SK-N-SH treated with all-trans-retinoic acid at 6 μM for 48 hours (cell line): ENCODE data around the gene SLC25A26.

Experiments used
- ATAC-seq: fragments of 200-7000 bp; cut with Tn5 transposase; 3 replicates; pipeline ENCODE4 v1.9.1; 2020; ENCODE audit warnings: mild to moderate bottlenecking, moderate library complexity
- ARNTL ChIP-seq: fragments of 450-650 bp; formaldehyde crosslinking; IDR thresholded peaks from 2 replicates; pipeline ENCODE4 v1.5.0; 2020; ENCODE audit warnings: low read depth, mild to moderate bottlenecking, moderate library complexity, borderline replicate concordance
- BACH2 ChIP-seq: fragments of 250-450 bp; sonication (Bioruptor Pico); IDR thresholded peaks from 2 replicates; pipeline ENCODE4 v1.9.0; 2021; ENCODE audit warnings: mild to moderate bottlenecking, borderline replicate concordance
- CSDC2 ChIP-seq: fragments of 250-450 bp; sonication (Bioruptor Pico); IDR thresholded peaks from 2 replicates; pipeline ENCODE4 v1.5.0; 2020; ENCODE audit warnings: mild to moderate bottlenecking, moderate library complexity
- ESRRG ChIP-seq: fragments of 250-450 bp; sonication (Bioruptor Pico); IDR thresholded peaks from 2 replicates; pipeline ENCODE4 v1.6.1; 2021; ENCODE audit warnings: mild to moderate bottlenecking
- ISL1 ChIP-seq: fragments of 250-450 bp; sonication (Bioruptor Pico); IDR thresholded peaks from 2 replicates; pipeline ENCODE4 v2.1.2; 2022; ENCODE audit warnings: mild to moderate bottlenecking, moderate library complexity
- OSR1 ChIP-seq: fragments of 250-450 bp; sonication (Bioruptor Pico); IDR thresholded peaks from 2 replicates; pipeline ENCODE4 v1.8.0; 2022; ENCODE audit warnings: moderate library complexity, mild to moderate bottlenecking, inconsistent platforms
- PPARA ChIP-seq: fragments of 250-450 bp; sonication (Bioruptor Pico); IDR thresholded peaks from 2 replicates; pipeline ENCODE4 v1.5.0; 2020; ENCODE audit warnings: mild to moderate bottlenecking, borderline replicate concordance
- RARB ChIP-seq: fragments of 250-450 bp; sonication (Bioruptor Pico); IDR thresholded peaks from 2 replicates; pipeline ENCODE4 v1.8.0; 2021; ENCODE audit warnings: mild to moderate bottlenecking, moderate library complexity
- SNAI2 ChIP-seq: fragments of 250-450 bp; sonication (Bioruptor Pico); IDR thresholded peaks from 2 replicates; pipeline ENCODE4 v1.5.0; 2020; ENCODE audit warnings: mild to moderate bottlenecking, moderate library complexity
- TCF4 ChIP-seq: fragments of 250-450 bp; sonication (Bioruptor Pico); IDR thresholded peaks from 2 replicates; pipeline ENCODE4 v1.8.0; 2021; ENCODE audit warnings: mild to moderate bottlenecking, moderate library complexity, borderline replicate concordance
- TOX ChIP-seq: fragments of 250-450 bp; sonication (Bioruptor Pico); IDR thresholded peaks from 2 replicates; pipeline ENCODE4 v1.8.0; 2021; ENCODE audit warnings: mild to moderate bottlenecking, moderate library complexity, borderline replicate concordance
- ZC3H10 ChIP-seq: fragments of 250-450 bp; sonication (Bioruptor Pico); IDR thresholded peaks from 2 replicates; pipeline ENCODE4 v1.5.1; 2021; ENCODE audit warnings: mild to moderate bottlenecking, moderate library complexity
- ZFP3 ChIP-seq: fragments of 250-450 bp; sonication (Bioruptor Pico); IDR thresholded peaks from 2 replicates; pipeline ENCODE4 v1.5.0; 2020; ENCODE audit warnings: mild to moderate bottlenecking, moderate library complexity
- ZFP30 ChIP-seq: fragments of 450-650 bp; formaldehyde crosslinking; IDR thresholded peaks from 2 replicates; pipeline ENCODE4 v1.5.0; 2022; ENCODE audit warnings: mild to moderate bottlenecking, moderate library complexity
- ZNF565 ChIP-seq: fragments of 450-650 bp; formaldehyde crosslinking; conservative IDR thresholded peaks from 2 replicates; pipeline ENCODE4 v1.5.0; 2020; ENCODE audit warnings: low read depth, mild to moderate bottlenecking, moderate library complexity
- ZNF70 ChIP-seq: fragments of 450-650 bp; formaldehyde crosslinking; IDR thresholded peaks from 2 replicates; pipeline ENCODE4 v1.5.0; 2020; ENCODE audit warnings: mild to moderate bottlenecking, moderate library complexity
- ZNF8 ChIP-seq: fragments of 450-650 bp; formaldehyde crosslinking; IDR thresholded peaks from 2 replicates; pipeline ENCODE4 v1.5.0; 2020; ENCODE audit warnings: mild to moderate bottlenecking, moderate library complexity
- TF ChIP-seq, protein P1 (sequence below): fragments of 250-450 bp; sonication (Bioruptor Pico); IDR thresholded peaks from 2 replicates; pipeline ENCODE4 v1.5.1; 2020; ENCODE audit warnings: low read depth, mild to moderate bottlenecking, moderate library complexity
- TF ChIP-seq, protein P2 (sequence below): fragments of 250-450 bp; sonication (Bioruptor Pico); IDR thresholded peaks from 2 replicates; pipeline ENCODE4 v1.8.0; 2020; ENCODE audit warnings: mild to moderate bottlenecking, moderate library complexity, borderline replicate concordance
- TF ChIP-seq, protein P3 (sequence below): fragments of 250-450 bp; sonication (Bioruptor Pico); IDR thresholded peaks from 2 replicates; pipeline ENCODE4 v1.8.0; 2021; ENCODE audit warnings: low read depth, mild to moderate bottlenecking, moderate library complexity, borderline replicate concordance
- TF ChIP-seq, protein P4 (sequence below): fragments of 250-450 bp; sonication (Bioruptor Pico); IDR thresholded peaks from 2 replicates; pipeline ENCODE4 v1.5.0; 2020; ENCODE audit warnings: mild to moderate bottlenecking, moderate library complexity

Gene SLC25A26

DNA sequence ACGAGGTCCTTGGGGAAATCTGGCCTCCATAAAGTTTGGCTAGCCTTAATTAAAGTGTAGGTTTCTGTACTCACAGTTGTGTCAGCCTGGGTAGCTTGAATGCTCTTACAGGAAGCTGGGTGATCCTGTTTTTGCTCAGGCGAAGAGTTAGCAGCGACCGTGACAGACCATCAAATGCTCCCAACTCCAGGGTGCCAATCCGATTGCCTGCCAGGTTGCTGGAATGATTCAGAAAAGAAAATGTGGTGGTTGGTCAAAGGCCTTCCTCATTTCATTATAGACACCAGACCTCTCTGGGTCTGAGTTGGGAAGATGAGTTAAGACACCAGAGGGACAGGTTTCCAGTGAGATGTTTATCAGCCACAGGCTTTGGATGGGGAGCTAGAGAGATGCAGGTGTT is 194.0 kb downstream of the SLC25A26 start:
- no peak for TF ChIP-seq TOX (CRISPR knock-in tag)
- no peak for ATAC-seq

DNA sequence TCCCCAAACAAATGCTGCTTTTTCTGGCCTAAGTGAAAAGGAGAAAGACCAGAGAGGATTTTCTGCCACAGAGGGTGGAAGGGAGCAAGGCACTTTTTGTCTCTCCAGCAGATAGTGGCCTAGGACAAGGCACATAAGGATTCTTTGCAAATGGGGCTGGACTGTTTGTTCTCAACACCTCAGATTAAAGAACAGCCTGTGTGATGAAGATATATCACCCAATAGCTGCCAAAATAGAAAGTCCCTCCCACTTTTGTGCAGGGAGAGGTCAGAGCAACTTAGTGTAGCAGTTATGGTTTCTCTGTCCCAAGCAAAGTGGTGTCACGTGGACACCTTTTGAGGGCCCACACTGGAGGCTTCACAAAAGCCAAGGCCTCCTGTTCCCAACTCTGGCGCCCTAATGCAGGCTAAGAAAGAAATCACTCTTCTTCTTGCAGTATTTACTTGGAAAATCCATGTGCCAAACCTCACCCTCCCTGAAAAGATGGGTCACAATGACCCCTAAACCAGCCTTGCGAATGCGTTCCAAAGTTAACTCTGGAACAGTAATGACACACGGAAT is 195.1 kb downstream of the SLC25A26 start:
- TF ChIP-seq RARB (CRISPR knock-in tag) (no peak), TCF4 (no peak), CSDC2 (CRISPR knock-in tag) (no peak), ZNF565 (CRISPR knock-in tag) (no peak), OSR1 (CRISPR knock-in tag) (no peak), ARNTL (no peak), ZC3H10 (CRISPR knock-in tag) (no peak), ISL1 (CRISPR knock-in tag) (no peak), ZNF70 (CRISPR knock-in tag) (no peak), SNAI2 (CRISPR knock-in tag) (no peak), ESRRG (CRISPR knock-in tag) (no peak)
- TF ChIP-seq, protein P1, sequence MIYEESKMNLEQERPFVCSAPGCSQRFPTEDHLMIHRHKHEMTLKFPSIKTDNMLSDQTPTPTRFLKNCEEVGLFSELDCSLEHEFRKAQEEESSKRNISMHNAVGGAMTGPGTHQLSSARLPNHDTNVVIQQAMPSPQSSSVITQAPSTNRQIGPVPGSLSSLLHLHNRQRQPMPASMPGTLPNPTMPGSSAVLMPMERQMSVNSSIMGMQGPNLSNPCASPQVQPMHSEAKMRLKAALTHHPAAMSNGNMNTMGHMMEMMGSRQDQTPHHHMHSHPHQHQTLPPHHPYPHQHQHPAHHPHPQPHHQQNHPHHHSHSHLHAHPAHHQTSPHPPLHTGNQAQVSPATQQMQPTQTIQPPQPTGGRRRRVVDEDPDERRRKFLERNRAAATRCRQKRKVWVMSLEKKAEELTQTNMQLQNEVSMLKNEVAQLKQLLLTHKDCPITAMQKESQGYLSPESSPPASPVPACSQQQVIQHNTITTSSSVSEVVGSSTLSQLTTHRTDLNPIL (CRISPR knock-in tag), result no peak
- TF ChIP-seq, protein P2, sequence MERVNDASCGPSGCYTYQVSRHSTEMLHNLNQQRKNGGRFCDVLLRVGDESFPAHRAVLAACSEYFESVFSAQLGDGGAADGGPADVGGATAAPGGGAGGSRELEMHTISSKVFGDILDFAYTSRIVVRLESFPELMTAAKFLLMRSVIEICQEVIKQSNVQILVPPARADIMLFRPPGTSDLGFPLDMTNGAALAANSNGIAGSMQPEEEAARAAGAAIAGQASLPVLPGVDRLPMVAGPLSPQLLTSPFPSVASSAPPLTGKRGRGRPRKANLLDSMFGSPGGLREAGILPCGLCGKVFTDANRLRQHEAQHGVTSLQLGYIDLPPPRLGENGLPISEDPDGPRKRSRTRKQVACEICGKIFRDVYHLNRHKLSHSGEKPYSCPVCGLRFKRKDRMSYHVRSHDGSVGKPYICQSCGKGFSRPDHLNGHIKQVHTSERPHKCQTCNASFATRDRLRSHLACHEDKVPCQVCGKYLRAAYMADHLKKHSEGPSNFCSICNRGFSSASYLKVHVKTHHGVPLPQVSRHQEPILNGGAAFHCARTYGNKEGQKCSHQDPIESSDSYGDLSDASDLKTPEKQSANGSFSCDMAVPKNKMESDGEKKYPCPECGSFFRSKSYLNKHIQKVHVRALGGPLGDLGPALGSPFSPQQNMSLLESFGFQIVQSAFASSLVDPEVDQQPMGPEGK (CRISPR knock-in tag), result no peak
- no peak for ATAC-seq

DNA sequence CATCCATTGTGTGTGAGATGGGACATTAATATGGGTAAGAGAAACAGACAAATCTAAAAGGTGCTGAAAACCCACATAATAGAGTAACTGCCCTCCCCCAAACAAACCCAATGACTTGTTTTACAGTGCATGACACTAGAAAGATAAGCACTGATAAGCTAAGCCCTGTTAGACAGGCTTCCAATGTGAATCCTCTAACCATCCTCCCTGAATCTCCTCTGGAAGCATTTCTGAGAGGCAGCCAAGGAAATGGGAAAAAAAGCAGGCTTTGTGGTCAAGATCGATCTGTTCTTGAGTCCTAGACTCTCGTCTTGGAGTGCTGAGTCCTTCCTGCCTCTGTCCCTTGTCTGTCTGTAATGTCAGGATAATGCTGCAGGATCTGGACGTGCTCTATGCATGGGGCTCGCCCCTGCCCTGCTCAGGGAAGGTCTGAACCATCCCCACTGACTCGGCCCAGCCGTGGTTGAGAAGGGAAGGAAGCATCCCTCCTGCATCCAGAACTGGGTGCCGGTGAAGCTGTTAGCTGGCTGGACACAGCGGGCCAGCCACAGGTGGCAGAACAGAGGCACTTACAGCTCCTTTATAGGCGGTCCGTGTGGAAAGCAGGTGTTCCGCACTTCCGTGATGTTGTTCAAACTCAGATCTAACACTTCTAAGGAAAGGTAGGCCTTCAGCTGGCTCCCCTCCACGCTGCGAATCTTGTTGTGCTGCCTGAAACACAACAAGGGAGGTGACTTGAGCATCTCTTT is 195.9 kb downstream of the SLC25A26 start:
- ATAC-seq, result no peak

DNA sequence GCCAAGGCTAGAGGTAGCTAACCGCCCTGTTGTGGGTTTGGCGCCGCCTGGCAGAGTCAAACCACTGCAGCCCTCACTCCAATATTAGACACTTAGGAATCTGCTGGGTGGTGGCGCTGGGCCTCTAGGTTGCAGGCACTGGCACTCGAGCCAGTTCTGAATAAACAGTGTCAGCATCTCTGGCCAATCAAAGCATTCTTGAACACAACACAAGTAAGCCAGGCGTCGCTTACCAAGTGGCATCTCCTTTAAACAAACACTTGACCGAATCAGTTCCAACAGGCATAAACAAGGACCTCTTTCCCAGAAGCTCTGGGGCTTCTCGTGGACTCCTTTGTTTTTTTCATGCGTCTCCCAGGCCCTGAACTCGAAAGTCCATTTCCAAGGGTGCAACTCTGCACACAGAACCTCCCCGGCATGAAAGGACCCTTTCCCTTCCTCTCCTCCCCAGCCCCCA is 197.7 kb downstream of the SLC25A26 start:
- ATAC-seq, result no peak
- TF ChIP-seq ZNF8 (CRISPR knock-in tag), result no peak
- no peak for TF ChIP-seq ZFP3 (CRISPR knock-in tag)
- TF ChIP-seq, protein P3, sequence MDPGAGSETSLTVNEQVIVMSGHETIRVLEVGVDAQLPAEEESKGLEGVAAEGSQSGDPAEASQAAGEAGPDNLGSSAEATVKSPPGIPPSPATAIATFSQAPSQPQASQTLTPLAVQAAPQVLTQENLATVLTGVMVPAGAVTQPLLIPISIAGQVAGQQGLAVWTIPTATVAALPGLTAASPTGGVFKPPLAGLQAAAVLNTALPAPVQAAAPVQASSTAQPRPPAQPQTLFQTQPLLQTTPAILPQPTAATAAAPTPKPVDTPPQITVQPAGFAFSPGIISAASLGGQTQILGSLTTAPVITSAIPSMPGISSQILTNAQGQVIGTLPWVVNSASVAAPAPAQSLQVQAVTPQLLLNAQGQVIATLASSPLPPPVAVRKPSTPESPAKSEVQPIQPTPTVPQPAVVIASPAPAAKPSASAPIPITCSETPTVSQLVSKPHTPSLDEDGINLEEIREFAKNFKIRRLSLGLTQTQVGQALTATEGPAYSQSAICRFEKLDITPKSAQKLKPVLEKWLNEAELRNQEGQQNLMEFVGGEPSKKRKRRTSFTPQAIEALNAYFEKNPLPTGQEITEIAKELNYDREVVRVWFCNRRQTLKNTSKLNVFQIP (CRISPR knock-in tag), result no peak
- TF ChIP-seq, protein P4, sequence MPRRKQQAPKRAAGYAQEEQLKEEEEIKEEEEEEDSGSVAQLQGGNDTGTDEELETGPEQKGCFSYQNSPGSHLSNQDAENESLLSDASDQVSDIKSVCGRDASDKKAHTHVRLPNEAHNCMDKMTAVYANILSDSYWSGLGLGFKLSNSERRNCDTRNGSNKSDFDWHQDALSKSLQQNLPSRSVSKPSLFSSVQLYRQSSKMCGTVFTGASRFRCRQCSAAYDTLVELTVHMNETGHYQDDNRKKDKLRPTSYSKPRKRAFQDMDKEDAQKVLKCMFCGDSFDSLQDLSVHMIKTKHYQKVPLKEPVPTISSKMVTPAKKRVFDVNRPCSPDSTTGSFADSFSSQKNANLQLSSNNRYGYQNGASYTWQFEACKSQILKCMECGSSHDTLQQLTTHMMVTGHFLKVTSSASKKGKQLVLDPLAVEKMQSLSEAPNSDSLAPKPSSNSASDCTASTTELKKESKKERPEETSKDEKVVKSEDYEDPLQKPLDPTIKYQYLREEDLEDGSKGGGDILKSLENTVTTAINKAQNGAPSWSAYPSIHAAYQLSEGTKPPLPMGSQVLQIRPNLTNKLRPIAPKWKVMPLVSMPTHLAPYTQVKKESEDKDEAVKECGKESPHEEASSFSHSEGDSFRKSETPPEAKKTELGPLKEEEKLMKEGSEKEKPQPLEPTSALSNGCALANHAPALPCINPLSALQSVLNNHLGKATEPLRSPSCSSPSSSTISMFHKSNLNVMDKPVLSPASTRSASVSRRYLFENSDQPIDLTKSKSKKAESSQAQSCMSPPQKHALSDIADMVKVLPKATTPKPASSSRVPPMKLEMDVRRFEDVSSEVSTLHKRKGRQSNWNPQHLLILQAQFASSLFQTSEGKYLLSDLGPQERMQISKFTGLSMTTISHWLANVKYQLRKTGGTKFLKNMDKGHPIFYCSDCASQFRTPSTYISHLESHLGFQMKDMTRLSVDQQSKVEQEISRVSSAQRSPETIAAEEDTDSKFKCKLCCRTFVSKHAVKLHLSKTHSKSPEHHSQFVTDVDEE, result no peak
- TF ChIP-seq, protein P1 (CRISPR knock-in tag), result no peak
- no peak for TF ChIP-seq CSDC2 (CRISPR knock-in tag)
- no peak for TF ChIP-seq ZC3H10 (CRISPR knock-in tag)
- TF ChIP-seq RARB (CRISPR knock-in tag), result no peak
- TF ChIP-seq TOX (CRISPR knock-in tag), result no peak
- TF ChIP-seq ZNF70 (CRISPR knock-in tag), result no peak
- no peak for TF ChIP-seq OSR1 (CRISPR knock-in tag)
- TF ChIP-seq ZFP30 (CRISPR knock-in tag), result no peak
- TF ChIP-seq SNAI2 (CRISPR knock-in tag), result no peak

More for the DNA sequence above, 195.9 kb downstream of the SLC25A26 start:
- TF ChIP-seq BACH2 (CRISPR knock-in tag) (no peak), PPARA (no peak), ZC3H10 (CRISPR knock-in tag) (no peak), ISL1 (CRISPR knock-in tag) (no peak), ZFP30 (CRISPR knock-in tag) (no peak), ZNF8 (CRISPR knock-in tag) (no peak)
- TF ChIP-seq, protein P1 (CRISPR knock-in tag), result no peak
- TF ChIP-seq, all 23 proteins: peak for 0
